ENCODE measurements around the gene HOXA4.

HOXA4 gene

DNA sequence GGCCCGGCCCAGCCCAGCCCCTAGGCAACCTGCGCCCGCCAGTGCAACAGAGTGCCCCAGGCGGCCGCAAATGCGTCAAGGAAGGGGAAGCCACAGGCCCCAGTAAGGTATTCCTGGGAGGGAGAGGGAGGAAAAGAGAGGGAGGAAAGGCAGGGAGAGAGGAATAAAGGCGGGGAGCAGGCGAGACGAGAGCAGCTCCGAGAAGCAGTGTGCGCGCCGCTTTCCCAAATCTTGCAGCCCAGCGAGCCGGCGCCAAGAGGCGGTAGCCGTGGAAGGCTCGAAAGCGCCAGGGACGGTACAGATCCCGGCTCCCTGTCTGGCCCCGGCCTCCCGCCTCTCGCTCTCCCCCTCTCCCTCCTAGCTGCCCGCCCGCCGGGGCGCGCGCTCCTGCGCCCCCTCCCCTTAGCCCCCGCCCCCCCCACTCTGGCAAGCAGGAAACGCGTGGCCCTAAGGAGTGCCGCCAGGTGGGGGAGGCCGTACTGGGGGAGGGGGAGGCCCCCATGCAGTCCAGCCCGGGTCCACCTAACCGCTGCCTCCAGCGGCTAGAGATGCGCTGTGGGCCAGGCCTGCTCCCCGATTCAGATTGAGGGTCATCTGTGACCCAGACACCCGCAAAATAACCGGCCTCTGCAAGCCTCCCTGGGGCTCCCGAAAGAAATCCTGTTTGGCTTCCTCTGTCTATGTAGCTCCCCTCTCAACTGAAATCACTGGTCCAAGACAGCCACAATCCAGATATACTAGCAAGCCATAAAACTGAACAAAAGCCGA lies 39.3 kb upstream of the HOXA4 start:
- no peak for DNase-seq

DNA sequence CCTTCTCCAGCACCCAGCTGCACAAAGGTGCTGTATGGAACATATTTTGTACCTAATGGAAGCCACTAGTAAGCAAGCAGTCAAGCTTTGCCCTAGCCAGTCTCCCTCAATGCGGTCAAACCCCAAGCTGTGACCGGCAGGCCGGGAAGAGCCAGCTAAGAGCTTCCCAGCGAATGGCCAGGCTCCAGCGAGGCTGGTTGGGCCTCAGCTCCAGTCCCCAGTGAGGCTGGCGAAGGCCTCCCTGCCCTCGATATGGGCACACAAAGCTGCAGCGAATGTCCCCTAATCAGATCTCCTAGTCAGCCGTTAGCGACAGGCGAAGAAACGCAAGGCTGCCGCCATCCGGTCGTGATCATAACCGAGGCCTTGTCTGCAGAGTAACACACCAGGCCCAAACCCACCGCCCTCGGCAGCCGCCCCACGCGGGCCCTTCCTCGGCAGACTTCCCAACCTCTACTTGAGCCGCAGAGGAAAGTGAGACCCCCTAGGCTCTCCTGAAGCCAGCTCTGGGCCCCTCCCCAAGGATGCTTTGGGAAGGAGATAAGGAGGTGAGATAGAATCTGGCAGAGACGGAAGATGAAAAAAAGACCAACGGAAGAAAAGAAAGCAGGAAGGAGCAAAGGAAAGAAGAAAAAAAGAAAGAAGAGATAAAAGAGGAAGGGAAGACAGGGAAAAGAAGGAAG lies 37.8 kb upstream of the HOXA4 start:
- no peak for DNase-seq

DNA sequence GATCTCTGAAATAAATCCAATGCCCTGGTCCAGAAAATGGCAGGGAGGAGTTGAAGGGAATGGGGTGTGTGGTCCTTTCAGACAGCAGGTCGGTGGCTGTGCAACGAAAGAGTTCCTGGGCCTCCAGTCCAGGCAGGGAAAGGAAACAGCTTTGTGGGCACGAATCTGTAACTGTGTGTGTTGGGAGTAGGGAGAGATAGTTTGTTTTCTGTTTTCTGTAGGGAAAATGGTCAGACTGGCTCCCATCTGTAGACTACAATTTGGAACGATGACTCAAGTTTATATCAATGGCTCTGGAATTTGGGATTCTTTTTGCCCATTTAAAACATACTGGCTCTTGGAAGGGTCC lies 37.3 kb upstream of the HOXA4 start:
- DNase-seq = no peak

DNA sequence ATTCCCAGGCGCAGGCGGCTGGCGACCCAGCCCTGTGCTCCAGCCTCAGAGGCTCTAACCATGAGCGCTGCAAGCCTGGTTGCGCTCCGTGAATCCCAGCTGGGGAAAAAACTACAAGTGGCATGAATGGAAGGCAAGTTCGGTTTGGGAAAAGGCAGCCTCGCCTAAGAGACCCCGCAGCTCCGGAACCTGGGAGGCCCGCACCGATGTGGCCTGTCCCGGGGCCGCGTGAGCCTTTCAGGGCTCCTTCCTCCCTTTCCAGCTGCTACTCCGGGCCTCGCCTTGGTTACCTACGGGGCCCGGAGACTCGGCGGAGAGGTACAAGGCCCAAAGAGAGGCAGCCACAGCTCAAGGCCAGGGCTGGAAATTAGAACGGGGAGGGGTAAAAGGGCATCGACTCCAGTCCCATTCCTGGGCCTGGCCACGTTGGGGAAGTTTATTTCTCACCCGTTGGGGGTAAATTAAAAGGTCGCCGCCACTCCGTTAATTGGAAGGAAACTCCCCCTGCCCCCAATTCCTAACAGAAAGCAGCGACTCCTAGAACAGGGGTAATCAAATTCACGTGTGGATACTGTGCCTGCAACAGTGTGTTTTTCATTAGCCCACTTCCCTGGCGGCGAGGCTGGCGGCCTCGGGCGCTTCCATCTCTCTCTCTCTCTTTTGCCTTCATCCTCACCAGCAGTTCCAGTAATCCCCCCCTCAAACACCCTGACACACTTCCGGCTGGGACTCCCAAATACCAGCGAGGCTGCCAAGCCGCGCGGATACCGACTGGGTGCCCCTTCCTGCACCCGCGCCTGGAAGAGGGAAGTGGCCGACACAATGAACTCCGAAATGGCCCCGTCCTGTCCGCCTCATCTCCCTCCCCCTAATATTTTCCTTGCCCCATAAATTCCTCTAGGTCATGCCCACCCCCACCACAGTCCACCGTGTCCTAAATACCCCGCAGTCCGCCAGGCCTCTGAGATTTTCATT lies 36.3 kb upstream of the HOXA4 start:
- no peak for DNase-seq

DNA sequence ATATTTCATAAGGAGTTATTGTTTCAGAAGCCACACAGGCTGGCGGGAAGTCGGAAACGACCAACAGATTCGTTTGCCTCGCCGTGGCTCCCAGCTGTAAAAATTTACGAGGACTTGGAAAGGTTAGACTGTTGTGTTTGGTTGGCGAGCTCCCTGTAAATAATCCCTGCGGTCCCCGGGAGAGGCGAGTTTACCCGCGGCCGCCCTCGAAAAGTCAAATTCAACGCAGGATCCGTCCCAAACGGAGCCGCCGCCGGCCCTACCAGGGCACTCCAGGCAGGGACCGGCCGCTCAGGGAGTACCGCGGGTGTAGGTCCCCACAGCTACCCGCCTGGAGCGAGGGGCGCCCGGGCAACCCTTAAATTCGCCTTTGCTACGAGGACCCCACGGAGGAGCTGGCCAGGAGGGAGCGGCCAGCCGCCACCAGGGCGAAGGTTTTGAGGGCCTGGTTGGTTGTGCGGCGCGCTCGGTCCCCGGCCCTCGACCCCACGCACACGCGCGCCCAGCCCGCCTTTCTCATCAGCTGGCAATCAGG lies 35.5 kb upstream of the HOXA4 start:
- DNase-seq = no peak

DNA sequence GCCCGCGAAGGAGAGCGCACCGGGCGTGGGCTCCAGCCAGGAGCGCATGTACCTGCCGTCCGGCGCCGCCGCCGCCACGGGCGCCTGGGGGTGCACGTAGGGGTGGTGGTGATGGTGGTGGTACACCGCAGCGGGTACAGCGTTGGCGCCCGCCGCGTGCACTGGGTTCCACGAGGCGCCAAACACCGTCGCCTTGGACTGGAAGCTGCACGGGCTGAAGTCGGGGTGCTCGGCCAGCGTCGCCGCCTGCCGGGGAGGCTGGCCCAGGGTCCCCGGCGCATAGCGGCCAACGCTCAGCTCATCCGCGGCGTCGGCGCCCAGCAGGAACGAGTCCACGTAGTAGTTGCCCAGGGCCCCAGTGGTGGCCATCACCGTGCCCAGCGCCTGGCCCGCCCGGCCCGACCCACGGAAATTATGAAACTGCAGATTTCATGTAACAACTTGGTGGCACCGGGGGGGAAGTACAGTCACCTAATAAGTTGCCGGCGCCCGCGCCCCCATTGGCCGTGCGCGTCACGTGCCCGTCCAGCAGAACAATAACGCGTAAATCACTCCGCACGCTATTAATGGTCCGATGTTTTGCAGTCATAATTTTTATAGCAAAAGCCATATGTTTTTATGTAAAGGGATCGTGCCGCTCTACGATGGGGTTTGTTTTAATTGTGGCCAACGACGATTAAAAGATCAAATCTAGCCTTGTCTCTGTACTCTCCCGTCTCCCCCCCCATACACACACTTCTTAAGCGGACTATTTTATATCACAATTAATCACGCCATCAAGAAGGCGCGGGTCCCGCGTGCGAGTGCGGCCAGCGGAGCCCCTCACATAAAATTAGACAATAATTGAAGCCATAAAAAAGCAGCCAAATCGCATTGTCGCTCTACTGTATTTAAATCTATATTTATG lies 34.8 kb upstream of the HOXA4 start, which contains the start of gene HOXA9:
Gene HOXA9, minus strand, starts transcription at position 449 of the 907 bp plus-strand sequence. Its CDS starts 80 bp downstream, at position 369.
- DNase-seq = no peak

DNA sequence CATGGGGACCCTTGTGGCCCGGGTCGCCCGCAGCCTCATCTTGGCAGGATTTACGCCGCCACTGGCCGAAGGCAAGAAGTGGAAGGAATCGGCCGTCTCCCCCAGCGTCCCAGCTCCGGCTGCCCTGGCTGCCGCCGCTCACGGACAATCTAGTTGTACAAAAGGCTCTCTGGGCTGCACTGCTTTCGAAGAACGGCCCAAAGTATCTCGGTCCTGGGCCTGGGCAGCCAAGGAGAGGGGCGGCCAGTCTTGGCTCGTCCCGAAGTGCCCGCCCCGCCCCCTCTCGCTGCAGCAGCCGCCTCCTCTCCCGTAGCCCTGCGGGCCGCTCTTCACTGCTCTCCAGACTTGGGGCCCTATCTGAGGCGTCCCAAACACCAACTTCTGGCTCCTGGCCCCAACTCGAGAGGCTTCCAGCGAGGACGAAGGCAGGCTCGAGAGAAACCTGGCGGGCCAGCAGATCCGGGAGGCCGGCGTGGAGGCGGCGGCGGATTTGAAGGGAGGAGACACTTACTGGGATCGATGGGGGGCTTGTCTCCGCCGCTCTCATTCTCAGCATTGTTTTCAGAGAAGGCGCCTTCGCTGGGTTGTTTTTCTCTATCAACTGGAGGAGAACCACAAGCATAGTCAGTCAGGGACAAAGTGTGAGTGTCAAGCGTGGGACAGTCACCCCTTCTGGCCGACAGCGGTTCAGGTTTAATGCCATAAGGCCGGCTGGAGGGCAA lies 34.0 kb upstream of the HOXA4 start:
- DNase-seq = no peak

DNA sequence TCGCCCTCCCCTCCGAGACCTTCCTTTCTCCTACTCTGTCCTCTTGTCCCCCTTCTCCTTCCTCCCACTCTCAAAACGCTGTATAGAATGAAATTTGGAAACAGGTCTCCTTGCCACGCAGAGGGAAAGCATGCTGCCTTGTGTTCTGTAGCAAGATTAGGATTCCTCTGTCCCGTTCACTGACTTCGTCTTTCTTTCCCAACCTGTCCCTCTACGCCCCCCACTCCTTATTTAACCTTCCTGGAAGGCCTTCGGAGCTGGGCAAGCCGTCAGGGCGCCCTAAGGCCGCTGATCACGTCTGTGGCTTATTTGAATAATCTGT lies 33.4 kb upstream of the HOXA4 start:
- DNase-seq = no peak

DNA sequence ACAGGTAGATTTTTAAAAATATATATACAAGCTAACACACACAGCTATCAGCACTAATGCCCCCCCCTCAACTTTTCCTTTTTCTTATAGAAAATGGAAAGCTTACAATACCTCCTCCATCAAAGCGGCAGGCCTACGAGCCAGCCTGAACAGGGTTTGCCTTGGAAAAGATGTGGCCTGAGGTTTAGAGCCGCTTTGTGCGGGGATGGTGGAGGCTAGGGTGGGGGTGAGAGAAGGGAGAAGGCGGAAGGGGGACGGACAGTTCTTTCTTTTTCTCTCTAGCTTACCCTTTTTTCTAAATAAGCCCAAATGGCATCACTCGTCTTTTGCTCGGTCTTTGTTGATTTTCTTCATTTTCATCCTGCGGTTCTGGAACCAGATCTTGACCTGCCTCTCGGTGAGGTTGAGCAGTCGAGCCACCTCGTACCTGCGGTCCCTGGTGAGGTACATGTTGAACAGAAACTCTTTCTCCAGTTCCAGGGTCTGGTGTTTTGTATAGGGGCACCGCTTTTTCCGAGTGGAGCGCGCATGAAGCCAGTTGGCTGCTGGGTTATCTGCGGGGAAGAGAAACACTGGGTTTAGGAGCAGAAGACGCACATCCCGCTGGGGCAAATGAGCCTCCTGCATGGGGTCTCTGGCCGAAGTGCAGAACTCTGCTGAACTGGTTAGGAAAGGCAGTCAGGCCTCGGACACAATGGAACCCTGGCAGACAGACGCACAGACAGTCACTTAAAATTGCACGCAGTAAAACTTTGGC lies 32.9 kb upstream of the HOXA4 start:
- DNase-seq = no peak

DNA sequence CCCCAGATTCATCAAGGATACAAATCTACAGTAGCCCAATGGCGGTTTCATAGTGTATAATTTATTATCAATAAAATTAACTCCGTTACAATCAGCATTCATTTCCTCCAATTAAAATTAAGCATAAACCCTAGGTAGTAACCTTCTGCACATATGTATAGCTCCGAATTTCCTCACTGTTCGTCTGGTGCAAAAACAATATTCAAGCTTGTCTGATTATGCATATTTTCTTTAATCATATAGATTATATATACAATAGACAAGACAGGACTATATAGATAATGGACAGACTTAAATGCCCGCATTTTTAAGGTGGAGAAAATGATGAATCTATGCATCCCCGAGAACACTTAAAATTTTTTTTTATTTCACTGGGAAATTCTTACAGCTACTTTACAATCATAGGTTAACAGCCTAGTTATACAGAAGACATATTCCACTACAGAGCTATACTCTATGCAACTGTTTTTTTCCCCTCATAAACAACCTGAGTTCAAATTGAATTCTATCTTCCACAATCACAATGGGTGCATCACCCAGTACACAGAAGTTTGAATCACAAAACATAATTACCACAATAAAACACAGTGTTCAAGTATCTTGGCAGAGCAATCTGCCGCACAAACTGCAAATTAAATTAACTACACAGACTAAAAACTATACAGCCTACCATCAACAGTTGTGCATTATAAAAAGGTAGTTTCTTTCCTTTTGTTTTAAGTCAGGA lies 32.2 kb upstream of the HOXA4 start:
- no peak for DNase-seq

DNA sequence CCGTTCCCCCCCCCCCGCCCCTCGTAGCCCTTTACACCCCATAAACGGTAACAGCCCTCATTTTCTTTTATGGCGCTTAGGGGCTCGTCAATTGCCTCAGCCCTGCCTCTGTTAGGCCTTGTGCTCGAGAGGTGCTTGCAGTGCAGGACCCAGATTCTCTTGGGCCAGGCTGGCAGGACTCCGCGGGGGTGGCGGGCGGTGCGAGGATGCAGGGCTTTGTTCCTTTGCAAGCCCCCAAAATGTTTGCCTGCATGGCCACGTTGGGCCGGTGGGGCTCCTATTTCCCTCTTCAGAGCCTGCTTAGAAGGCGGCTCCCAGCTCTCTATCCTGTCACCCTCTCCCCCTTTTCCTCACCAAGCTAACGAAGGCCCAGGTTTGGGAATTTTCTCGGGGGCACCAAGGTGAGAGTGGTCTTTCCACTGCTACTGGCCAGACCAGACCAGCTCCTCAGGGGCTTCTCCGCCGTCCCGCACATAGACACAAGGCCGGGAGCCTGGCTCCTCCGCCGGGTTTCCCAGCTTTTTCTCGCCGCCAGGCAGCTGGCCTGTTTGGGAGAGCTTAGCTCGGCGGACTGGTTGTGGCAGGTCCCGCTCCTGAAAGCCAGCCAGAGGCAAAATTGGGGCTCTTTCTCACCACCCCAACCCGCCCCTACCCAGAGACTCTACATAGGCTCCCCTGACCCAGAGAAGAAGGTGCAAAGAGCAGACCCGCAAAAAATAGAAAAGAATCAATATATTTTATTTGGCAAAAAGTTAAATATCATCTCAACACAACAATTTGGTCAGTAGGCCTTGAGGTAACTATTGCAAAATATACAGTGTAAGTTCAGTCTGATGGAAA lies 31.4 kb upstream of the HOXA4 start:
- no peak for DNase-seq

DNA sequence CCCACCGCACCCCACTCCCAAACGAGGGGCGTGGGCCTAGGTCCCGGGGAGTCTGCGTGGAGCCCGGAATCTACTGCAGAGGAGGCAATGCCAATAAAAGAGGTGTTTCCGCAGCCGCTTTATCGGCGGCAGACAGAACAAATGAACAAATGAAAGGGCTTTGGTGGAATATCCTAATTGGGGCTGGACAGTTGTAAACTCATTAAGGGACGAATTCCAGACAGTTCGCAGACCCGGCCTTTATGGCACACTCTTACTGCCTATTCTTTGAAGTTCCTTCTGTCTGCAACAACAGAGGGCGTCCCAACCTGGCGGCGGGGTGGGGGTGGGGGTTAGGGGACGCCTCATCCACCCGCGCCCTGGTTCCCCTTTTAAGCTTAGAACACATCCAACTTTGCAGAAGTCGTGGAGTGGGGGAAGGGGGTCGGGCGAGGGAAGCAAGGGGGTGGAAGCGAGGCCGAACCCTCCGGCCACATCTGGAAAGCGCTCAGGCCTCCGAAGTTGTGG lies 30.7 kb upstream of the HOXA4 start:
- DNase-seq = no peak

DNA sequence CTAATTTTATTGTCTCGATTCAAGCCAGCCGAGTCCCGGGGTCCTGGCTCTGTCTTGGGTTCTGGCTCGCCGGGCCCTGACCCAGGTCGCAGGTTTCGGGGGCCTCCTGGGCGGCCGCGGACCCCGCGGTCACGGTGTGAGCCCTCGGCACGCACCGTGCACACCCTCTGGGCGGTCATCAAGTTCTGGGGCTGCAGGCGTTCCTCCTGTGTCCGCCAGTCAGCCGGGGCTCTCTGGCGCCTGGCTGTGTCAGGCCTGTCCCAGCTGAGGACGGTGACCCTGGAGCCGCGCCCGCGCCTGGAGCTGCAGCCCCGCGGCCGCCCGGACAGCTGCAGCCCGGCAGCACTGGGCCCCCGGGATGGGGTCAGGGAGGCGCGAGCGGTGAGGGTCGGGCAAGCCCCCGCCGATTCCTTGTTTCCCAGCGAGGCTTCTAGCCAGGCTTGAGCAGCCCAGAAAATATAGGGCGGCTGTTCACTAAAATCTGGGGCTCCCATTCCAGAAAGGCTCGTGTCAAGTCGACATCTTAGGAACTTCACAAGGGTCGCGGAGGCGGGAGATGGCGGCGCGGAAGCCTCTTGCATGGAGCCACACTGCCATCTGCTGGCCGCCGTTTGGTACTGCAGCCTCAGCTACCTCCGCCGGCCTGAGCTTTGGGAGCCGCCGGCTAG lies 30.1 kb upstream of the HOXA4 start:
- DNase-seq = no peak

DNA sequence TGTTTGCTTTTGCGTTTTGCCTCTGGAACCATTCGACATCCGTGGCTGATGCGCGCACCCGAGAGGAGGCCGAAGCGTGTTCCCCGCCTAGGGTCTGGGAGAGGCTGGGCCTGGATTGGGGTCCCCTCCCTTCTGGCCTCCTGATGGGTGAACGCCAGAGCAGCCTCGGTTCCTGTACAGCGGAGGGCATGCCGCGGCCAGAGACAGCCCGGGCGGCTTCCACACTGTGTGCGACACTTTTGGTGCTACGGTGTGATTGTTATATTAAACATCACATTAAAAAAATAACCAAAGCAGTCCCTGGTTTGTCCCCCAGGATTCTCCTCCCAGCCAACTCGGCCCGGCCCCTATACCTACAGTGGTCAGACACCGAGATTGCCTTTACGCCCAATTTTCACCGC lies 29.6 kb upstream of the HOXA4 start:
- no peak for DNase-seq

DNA sequence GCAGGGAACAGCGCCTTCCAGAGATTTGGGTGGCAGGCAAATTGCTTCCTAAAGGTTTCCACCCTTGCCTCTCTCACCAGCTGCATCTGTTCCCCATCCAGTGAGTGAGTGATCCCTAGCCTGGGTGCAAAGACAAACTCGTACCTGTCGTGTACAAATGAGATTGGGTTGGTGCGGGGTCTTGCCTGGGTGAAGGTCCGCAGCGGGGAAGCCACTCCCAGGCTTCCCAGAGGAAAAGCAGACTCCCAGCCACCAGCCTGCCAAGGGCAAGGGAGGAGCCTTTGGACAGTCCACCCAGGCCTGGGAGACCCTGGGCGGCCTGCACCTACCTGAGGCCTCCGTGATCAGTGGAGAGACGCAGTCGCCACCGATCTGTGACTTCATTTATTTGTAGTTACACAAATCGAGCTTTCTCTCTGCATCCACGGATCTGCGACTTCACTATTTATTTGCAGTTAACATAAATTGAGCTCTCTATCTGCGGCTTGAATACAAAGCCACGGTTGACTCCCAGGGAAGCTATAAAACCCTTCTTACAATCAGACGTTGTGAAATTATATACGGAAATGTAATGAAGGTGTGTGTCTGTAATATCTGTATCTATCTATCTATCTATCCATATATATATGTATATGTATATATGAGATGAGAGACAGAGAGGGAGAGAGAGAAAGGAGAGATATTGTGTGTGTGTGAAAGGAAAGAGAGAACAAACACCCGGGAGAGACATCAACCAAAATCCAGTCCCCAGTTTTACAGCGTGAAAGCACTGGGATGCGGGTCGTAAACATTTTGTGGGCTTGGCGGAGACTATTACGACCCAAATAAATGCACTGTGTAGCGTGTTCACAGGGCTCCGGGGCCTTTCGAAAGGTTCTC lies 28.9 kb upstream of the HOXA4 start:
- no peak for DNase-seq

DNA sequence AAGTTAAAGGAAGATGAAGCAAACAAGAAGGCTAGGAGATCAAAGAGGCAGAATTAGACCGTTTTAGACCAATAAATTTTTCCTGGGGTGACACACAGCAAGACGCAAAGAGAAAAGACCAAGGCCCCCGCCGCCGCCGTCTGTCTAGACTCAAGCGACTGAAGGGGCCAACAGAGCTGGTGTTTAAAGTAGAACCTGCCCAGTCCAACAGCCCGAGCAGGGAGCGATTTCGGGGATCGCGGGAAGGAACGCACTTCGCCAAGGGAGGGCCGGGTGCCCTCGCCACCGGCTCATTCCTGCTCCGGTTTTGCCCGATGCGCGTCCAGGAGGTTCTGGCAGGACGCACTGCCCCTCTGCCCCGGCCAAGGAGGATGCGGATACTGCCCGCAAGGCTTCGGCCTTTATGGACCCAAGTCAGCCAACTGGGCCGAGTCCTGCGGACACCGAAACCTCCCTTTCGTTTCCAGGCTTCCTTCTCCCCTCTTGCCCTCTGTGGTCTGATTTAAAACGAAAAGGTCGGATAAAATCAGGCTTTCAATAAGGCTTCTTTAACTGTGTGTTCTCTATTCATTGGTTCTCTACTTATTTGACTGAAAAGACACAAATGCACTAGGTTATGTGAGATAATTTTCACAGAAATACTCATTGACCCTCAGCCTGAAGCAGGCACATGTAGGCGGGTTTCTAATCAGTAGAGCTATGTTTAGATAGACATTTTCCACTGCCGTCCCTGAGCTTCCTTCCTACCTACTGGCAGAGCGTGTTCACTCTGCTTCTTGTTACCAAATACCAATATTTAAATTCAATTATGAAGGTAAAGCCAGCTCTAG lies 28.1 kb upstream of the HOXA4 start:
- DNase-seq = no peak
